Epidermal melanocyte (primary cell): ENCODE data around the gene THOC6.

Experiments
- DNase-seq: peaks from one replicate; pipeline ENCODE4 v3.0.0; 2011; ENCODE audit warnings: low spot score; ENCODE audit not compliant: insufficient read length

The THOC6 gene

DNA sequence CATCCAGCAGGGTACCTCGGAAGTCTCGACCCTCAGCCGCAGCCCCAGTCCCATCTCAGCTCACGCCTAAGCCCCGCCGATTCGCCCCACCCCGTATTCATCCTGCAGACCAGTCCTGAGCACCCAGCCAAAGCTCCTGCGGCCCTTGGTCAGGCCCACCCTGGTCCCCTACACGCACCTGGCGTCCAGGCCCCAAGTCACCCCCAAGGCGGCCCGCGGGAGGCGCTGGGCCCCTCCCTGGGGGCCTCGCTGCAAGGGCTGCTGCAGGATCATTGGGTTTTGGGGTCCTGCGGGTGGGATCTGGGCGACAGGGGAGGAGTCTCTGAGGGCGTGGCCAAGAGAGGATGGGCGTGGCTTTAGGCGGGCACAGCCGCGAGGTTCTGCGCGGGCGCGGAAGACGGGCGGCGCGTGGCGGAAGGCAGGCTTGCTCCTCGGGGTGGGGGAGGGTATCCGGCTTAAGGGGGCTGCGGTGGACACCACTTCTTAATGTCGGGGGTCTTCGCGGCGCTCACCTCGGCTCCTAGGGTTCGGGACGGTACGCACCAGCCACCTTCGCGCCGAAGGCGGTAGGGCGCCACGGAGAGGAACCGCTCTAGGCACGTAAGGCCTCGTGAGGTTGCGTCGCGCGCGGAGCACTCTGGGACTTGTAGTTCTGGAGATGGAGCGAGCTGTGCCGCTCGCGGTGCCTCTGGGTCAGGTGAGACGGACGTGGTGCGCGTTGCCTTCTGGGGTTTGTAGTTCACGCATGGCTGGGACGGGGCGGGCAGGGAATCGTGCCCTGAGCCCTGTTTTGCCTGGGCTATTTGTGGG is at the start of gene THOC6, which contains the start of gene HCFC1R1:
Gene THOC6 (plus strand): TSS at position 367 of the 810 bp plus-strand sequence. CDS start 292 bp downstream, at position 659.
Gene HCFC1R1 (minus strand): TSS at position 274 of the 810 bp plus-strand sequence. CDS start 1 bp downstream, at position 273.
- DNase-seq = peak; percentile 95

GRCh38 chr16:2974319-2975056 is 49.3 kb upstream of the THOC6 start:
- DNase-seq = no peak

DNA sequence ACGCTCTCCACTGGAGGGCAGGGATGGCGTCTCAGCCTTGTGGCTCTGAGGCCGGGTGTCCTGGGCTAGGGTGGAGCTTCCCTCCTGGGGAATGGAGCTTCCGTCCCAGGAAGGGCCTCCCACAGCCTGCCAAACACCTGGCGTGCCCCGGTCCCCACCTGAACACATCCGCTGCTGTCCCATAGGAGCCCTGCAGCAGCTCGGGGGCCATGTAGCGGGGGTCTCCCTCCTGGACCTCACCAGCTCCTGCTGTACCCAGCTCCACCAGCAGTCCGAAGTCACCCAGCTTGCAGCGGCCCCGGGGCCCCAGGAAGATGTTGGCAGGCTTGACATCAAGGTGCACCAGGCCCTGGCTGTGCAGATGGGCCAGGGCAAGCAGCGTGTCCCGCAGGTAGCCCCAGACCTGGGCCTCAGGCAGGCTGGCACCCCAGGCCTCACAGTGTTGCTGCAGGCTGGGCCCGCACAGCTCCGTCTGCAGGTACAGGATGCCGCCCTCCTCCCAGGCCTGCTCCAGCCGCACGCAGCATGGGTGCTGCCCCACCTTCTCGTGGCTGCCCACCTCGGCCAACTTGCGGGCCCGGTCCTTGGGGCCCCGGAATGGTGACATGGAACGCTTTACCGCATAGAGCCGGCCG is 48.6 kb upstream of the THOC6 start:
- no peak for DNase-seq

DNA sequence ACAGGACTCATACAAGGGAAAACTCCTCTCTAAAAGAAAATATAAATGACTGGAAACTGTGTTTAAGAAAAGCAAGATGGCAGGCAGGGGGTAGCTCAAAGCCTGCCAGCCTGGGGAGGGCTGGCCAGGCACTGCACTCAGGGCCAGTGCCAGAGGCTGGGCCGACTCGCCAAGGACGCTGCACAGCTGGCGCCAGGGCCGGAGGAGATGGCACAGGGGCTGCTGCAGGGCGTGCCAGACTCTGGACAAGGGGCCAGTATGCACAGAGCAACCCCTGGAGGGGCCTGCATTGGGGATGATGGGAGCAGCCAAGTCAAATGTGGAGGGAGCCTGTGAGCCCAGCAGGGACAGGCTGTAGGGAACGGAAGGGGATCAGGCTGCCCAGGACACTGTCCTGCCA is 47.6 kb upstream of the THOC6 start:
- no peak for DNase-seq

DNA sequence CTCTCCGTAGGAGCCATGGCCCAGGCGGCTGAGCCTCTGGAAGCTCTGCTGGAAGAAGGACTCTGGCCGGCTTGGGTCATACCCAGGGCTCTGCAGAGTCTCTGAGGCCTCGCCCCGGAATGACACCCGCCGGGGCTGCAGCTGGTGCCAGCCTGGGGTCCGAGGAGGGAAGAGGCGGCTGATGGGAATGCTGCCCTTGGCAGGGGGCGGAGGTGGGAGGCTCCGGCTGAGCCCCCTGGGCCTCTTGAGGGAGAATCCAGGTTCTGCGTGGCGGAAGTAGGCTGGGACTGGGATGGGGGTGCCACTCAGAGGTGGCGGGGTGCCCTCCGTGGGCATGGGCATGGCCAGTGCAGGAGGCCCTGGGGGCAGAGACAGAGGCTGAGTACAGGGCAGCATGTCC is 47.2 kb upstream of the THOC6 start:
- DNase-seq = no peak

DNA sequence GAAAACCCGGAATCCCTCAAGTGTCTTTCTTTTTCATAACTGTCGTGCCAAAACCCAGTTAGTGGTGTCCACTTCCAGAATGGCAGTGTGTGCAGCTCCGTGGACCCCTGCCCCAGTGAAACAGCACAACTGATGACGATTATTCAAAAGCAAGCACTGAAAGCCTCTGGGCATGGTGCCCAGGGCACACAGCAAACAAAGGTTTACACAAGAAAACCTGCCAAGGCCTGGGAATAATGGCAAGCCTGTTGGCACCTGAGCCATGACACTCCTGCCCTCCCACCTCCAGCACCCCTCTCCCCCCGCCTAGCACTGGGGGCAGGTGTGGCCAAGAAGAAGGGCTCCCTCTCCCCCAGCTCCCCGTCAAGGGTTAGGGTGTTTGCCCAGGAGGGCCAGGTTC is 46.4 kb upstream of the THOC6 start:
- DNase-seq = no peak

GRCh38 chr16:2979669-2980226 is 44.1 kb upstream of the THOC6 start:
- DNase-seq = no peak

- peak; percentile 100 for DNase-seq
These were observed 43.3 kb upstream of the THOC6 start, which contains the start of gene PKMYT1 for GRCh38 chr16:2980227-2981176. TSS of gene PKMYT1 (minus strand) at chr16:2980446. CDS start at chr16:2979657, 789 bp downstream.

- no peak for DNase-seq
These were observed 42.5 kb upstream of the THOC6 start for GRCh38 chr16:2981177-2981898.

GRCh38 chr16:2981899-2982250 is 42.0 kb upstream of the THOC6 start:
- DNase-seq = no peak

DNA sequence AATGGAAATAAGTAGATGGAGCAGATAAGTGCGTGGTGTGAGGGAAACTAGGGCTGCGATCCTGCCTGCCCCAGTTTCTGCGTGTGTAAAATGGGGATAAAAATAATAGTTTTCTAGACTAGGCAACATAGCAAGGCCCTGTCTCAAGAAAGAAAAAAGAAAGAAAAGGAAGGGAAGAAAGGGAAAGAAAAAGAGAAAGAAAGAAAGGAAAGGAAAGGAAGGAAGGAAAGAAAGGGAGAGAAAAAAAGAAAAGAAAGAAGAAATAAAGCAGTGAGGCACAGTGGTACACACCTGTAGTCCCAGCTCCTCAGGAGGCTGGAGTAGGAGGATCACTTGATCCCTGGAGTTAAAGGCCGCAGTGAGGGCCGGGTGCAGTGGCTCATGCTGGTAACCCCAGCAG is 41.4 kb upstream of the THOC6 start:
- no peak for DNase-seq

- peak; percentile 98 for DNase-seq
These were observed 40.1 kb upstream of the THOC6 start for GRCh38 chr16:2983706-2984136.

- no peak for DNase-seq
These were observed 38.4 kb upstream of the THOC6 start for GRCh38 chr16:2985462-2985861.

DNA sequence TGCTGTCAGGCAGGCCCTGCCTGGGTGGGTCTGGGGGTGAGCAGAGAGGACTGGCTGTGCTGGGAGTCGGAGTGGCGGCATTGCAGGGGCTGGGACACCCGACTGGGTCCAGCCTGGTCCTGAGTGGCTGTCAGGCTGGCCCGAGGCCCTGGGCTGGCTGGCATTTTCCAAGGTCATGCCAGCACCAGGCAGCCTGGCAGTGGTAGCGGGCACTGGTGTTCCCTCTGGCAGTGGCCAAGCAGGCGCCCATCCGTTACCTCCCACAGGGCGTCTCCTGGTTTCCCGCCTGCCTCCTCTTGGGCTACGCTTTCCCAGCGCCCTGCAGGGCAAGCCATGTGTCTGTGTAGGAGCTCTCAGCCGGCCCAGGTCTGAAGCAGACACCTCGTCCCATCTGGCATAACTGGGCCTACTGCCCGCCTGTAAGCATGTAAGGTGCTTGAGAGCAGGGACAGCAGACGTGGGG is 37.9 kb upstream of the THOC6 start:
- no peak for DNase-seq

- DNase-seq = no peak
These were observed 37.1 kb upstream of the THOC6 start for GRCh38 chr16:2986623-2987188.

DNA sequence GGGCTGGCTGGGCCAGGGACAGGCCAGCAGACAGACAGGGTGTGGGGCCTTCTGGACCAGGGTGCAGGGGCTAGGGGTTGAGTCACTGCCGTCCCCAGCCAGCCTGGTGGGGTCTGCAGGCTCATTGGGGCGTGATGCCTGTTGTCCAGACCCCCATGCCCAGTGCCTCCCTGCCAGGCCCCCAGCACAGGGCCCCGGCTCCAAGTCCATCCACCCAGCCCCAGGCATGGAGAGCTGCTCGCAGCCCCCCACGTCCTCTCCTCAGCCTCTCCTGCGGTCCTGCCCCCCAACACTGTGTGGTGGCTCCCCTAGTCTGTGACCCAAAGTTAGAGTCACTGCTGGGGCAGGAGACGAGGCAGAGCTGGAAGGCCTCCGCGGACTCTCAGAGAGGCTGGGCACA is 36.5 kb upstream of the THOC6 start:
- no peak for DNase-seq

DNA sequence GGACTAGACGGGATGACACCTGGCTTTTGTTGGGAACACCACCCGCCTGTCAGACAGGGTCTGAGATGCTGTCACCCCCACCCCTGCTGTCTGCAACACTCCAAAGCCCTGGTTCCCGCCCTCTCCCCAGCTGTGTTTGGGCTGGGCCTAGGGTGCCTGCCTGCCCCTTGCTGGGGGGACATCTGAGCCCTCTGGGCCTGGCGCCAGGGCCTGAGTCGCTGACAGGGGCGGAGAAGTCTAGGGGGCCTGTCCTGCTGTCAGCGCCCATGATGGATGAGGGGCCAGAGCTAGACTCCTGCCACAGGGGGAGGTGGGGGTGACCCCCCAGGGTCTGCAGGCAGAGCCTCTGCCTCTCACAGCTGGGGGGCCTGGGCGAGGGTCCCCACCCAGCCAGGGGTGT is 36.0 kb upstream of the THOC6 start:
- DNase-seq = no peak

GRCh38 chr16:2988590-2989099 is 35.2 kb upstream of the THOC6 start:
- DNase-seq = no peak

DNA sequence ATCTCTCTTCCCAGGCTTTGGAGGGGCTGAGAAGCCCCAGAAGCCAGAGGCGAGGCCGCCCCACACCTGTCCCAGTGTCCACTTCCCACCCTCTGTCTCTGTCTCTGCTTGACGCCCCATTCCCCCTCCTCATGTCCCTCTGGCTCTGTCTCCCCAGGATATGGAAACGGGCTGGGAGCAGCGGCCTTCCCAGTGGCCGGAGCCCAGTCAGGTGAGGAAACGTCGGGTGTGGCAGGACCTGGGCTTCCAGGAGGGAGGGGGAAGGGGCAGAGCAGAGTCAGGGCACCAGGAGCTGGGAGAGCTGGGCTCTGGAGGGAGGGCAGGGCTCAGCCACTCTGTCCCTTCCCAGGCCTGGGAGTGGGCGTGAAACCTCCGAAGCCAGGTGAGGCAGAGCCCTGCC is 32.9 kb upstream of the THOC6 start:
- no peak for DNase-seq
